ENCODE data around the gene TMEM51.

The TMEM51 gene

GRCh38 chr1:15145327-15145726 is 8.2 kb upstream of the TMEM51 start:
- Histone ChIP-seq H3K79me2 (ENCODE audit: control insufficient read depth, insufficient read depth, low read length, unreplicated experiment) (no peaks in the 10 kb centered on the region), H2AFZ (ENCODE audit: low read length, unreplicated experiment) (no peak overlapping the region), H3K4me1 (ENCODE audit: control insufficient read depth, insufficient read depth, low read length, unreplicated experiment) (no peaks in the 10 kb centered on the region), H3K36me3 (ENCODE audit: insufficient read depth, low read length) (no peaks in the 10 kb centered on the region), H3K27ac (ENCODE audit: low read depth, low read length) (no peak overlapping the region), H3K27me3 (ENCODE audit: insufficient read depth, low read length) (peaks cover 39% of the 10 kb centered on the region), H3K4me3 (ENCODE audit: low read depth, low read length) (no peak overlapping the region)

- no peak overlapping the region for H2AFZ ChIP-seq (ENCODE audit: low read length, unreplicated experiment)
- no peaks in the 10 kb centered on the region for H3K4me1 ChIP-seq (ENCODE audit: control insufficient read depth, insufficient read depth, low read length, unreplicated experiment)
- no peaks in the 10 kb centered on the region for H3K36me3 ChIP-seq (ENCODE audit: insufficient read depth, low read length)
- H3K27me3 ChIP-seq (ENCODE audit: insufficient read depth, low read length) = peaks cover 48% of the 10 kb centered on the region
- H3K27ac ChIP-seq (ENCODE audit: low read depth, low read length) = no peak overlapping the region
- H3K79me2 ChIP-seq (ENCODE audit: control insufficient read depth, insufficient read depth, low read length, unreplicated experiment) = no peaks in the 10 kb centered on the region
- H3K4me3 ChIP-seq (ENCODE audit: low read depth, low read length) = no peak overlapping the region
Measured at GRCh38 chr1:15146142-15146680, 7.3 kb upstream of the TMEM51 start.

GRCh38 chr1:15146971-15147376 is 6.6 kb upstream of the TMEM51 start:
- Histone ChIP-seq H3K79me2 (ENCODE audit: control insufficient read depth, insufficient read depth, low read length, unreplicated experiment) (no peaks in the 10 kb centered on the region), H2AFZ (ENCODE audit: low read length, unreplicated experiment) (no peak overlapping the region), H3K27ac (ENCODE audit: low read depth, low read length) (no peak overlapping the region), H3K4me3 (ENCODE audit: low read depth, low read length) (no peak overlapping the region), H3K4me1 (ENCODE audit: control insufficient read depth, insufficient read depth, low read length, unreplicated experiment) (no peaks in the 10 kb centered on the region), H3K27me3 (ENCODE audit: insufficient read depth, low read length) (peaks cover 55% of the 10 kb centered on the region), H3K36me3 (ENCODE audit: insufficient read depth, low read length) (no peaks in the 10 kb centered on the region)

- Histone ChIP-seq H3K4me3 (ENCODE audit: low read depth, low read length) (no peak overlapping the region), H2AFZ (ENCODE audit: low read length, unreplicated experiment) (no peak overlapping the region), H3K27me3 (ENCODE audit: insufficient read depth, low read length) (peaks cover 52% of the 10 kb centered on the region), H3K36me3 (ENCODE audit: insufficient read depth, low read length) (no peaks in the 10 kb centered on the region), H3K79me2 (ENCODE audit: control insufficient read depth, insufficient read depth, low read length, unreplicated experiment) (no peaks in the 10 kb centered on the region), H3K27ac (ENCODE audit: low read depth, low read length) (no peak overlapping the region), H3K4me1 (ENCODE audit: control insufficient read depth, insufficient read depth, low read length, unreplicated experiment) (no peaks in the 10 kb centered on the region)
Measured at GRCh38 chr1:15148004-15148403, 5.5 kb upstream of the TMEM51 start.

GRCh38 chr1:15148475-15148874 is 5.1 kb upstream of the TMEM51 start:
- no peak overlapping the region for H2AFZ ChIP-seq (ENCODE audit: low read length, unreplicated experiment)
- no peak overlapping the region for H3K4me3 ChIP-seq (ENCODE audit: low read depth, low read length)
- H3K79me2 ChIP-seq (ENCODE audit: control insufficient read depth, insufficient read depth, low read length, unreplicated experiment) = no peaks in the 10 kb centered on the region
- H3K27ac ChIP-seq (ENCODE audit: low read depth, low read length) = no peak overlapping the region
- H3K4me1 ChIP-seq (ENCODE audit: control insufficient read depth, insufficient read depth, low read length, unreplicated experiment) = no peaks in the 10 kb centered on the region
- H3K36me3 ChIP-seq (ENCODE audit: insufficient read depth, low read length) = no peaks in the 10 kb centered on the region
- H3K27me3 ChIP-seq (ENCODE audit: insufficient read depth, low read length) = peaks cover 49% of the 10 kb centered on the region

- H3K27ac ChIP-seq (ENCODE audit: low read depth, low read length) = no peak overlapping the region
- H2AFZ ChIP-seq (ENCODE audit: low read length, unreplicated experiment) = no peak overlapping the region
- H3K79me2 ChIP-seq (ENCODE audit: control insufficient read depth, insufficient read depth, low read length, unreplicated experiment) = no peaks in the 10 kb centered on the region
- H3K4me3 ChIP-seq (ENCODE audit: low read depth, low read length) = no peak overlapping the region
- no peaks in the 10 kb centered on the region for H3K36me3 ChIP-seq (ENCODE audit: insufficient read depth, low read length)
- H3K27me3 ChIP-seq (ENCODE audit: insufficient read depth, low read length) = peaks cover 49% of the 10 kb centered on the region
- H3K4me1 ChIP-seq (ENCODE audit: control insufficient read depth, insufficient read depth, low read length, unreplicated experiment) = no peaks in the 10 kb centered on the region
Measured at GRCh38 chr1:15148941-15149340, 4.6 kb upstream of the TMEM51 start.

- H3K79me2 ChIP-seq (ENCODE audit: control insufficient read depth, insufficient read depth, low read length, unreplicated experiment) = peaks cover 7% of the 10 kb centered on the region
- no peaks in the 10 kb centered on the region for H3K4me1 ChIP-seq (ENCODE audit: control insufficient read depth, insufficient read depth, low read length, unreplicated experiment)
- H3K27me3 ChIP-seq (ENCODE audit: insufficient read depth, low read length) = peaks cover 41% of the 10 kb centered on the region
- no peak overlapping the region for H3K4me3 ChIP-seq (ENCODE audit: low read depth, low read length)
- no peak overlapping the region for H3K27ac ChIP-seq (ENCODE audit: low read depth, low read length)
- H2AFZ ChIP-seq (ENCODE audit: low read length, unreplicated experiment) = no peak overlapping the region
- no peaks in the 10 kb centered on the region for H3K36me3 ChIP-seq (ENCODE audit: insufficient read depth, low read length)
Measured at GRCh38 chr1:15150376-15150775, 3.2 kb upstream of the TMEM51 start.

- H3K36me3 ChIP-seq (ENCODE audit: insufficient read depth, low read length) = no peaks in the 10 kb centered on the region
- H3K27me3 ChIP-seq (ENCODE audit: insufficient read depth, low read length) = peaks cover 35% of the 10 kb centered on the region
- H2AFZ ChIP-seq (ENCODE audit: low read length, unreplicated experiment) = no peak overlapping the region
- no peak overlapping the region for H3K4me3 ChIP-seq (ENCODE audit: low read depth, low read length)
- H3K79me2 ChIP-seq (ENCODE audit: control insufficient read depth, insufficient read depth, low read length, unreplicated experiment) = peaks cover 15% of the 10 kb centered on the region
- H3K27ac ChIP-seq (ENCODE audit: low read depth, low read length) = no peak overlapping the region
- H3K4me1 ChIP-seq (ENCODE audit: control insufficient read depth, insufficient read depth, low read length, unreplicated experiment) = peaks cover 8% of the 10 kb centered on the region
Measured at GRCh38 chr1:15151377-15151806, 2.2 kb upstream of the TMEM51 start.

- peaks cover 8% of the 10 kb centered on the region for H3K4me1 ChIP-seq (ENCODE audit: control insufficient read depth, insufficient read depth, low read length, unreplicated experiment)
- H3K4me3 ChIP-seq (ENCODE audit: low read depth, low read length) = no peak overlapping the region
- no peak overlapping the region for H3K27ac ChIP-seq (ENCODE audit: low read depth, low read length)
- H3K27me3 ChIP-seq (ENCODE audit: insufficient read depth, low read length) = peaks cover 33% of the 10 kb centered on the region
- peaks cover 20% of the 10 kb centered on the region for H3K79me2 ChIP-seq (ENCODE audit: control insufficient read depth, insufficient read depth, low read length, unreplicated experiment)
- H2AFZ ChIP-seq (ENCODE audit: low read length, unreplicated experiment) = no peak overlapping the region
- H3K36me3 ChIP-seq (ENCODE audit: insufficient read depth, low read length) = no peaks in the 10 kb centered on the region
Measured at GRCh38 chr1:15151871-15152270, 1.7 kb upstream of the TMEM51 start.

- peaks cover 8% of the 10 kb centered on the region for H3K4me1 ChIP-seq (ENCODE audit: control insufficient read depth, insufficient read depth, low read length, unreplicated experiment)
- peak overlapping the region; percentile 81 for H3K4me3 ChIP-seq (ENCODE audit: low read depth, low read length)
- peaks cover 24% of the 10 kb centered on the region for H3K79me2 ChIP-seq (ENCODE audit: control insufficient read depth, insufficient read depth, low read length, unreplicated experiment)
- no peak overlapping the region; the same call in 1 of the 2 replicates for H3K27ac ChIP-seq (ENCODE audit: low read depth, low read length)
- peak overlapping the region; percentile 58 for H2AFZ ChIP-seq (ENCODE audit: low read length, unreplicated experiment)
- H3K27me3 ChIP-seq (ENCODE audit: insufficient read depth, low read length) = peaks cover 31% of the 10 kb centered on the region
- no peaks in the 10 kb centered on the region for H3K36me3 ChIP-seq (ENCODE audit: insufficient read depth, low read length)
Measured at GRCh38 chr1:15152318-15153183, 996 bp upstream of the TMEM51 start.

Measured in ACC112 (cell line).